HFFc6 (cell line): ENCODE data around the gene IFNAR2. TPM values are rescaled to one million over a fixed set of nuclear protein-coding genes. Genes with fewer than 3 reads are reported as not detected.

Source experiments
- DNase-seq: peaks from one replicate; pipeline ENCODE4 v3.0.0-alpha.2; 2018
- H3K27ac Mint-ChIP-seq: 2 replicates; pipeline ENCODE4 v1.8.0; 2020; ENCODE audit warnings: mild to moderate bottlenecking, mixed read lengths
- H3K27me3 Mint-ChIP-seq: 2 replicates; pipeline ENCODE4 v1.8.0; 2021; ENCODE audit warnings: mild to moderate bottlenecking, moderate library complexity, mixed read lengths; ENCODE audit not compliant: insufficient read depth
- H3K36me3 Mint-ChIP-seq: 2 replicates; pipeline ENCODE4 v1.8.0; 2021; ENCODE audit warnings: low read depth, mixed read lengths
- H3K4me1 Mint-ChIP-seq: 2 replicates; pipeline ENCODE4 v1.8.0; 2020; ENCODE audit warnings: low read depth, mixed read lengths
- H3K4me3 Mint-ChIP-seq: 2 replicates; pipeline ENCODE4 v1.8.0; 2020; ENCODE audit warnings: mild to moderate bottlenecking, moderate library complexity, mixed read lengths
- H3K9me3 Mint-ChIP-seq: 2 replicates; pipeline ENCODE4 v1.8.0; 2020; ENCODE audit warnings: mild to moderate bottlenecking, mixed read lengths
- total RNA-seq, 6 experiments: library from RNA; stranded (reverse); fragmentation: NEBNext Ultra II Directional; extraction: Animal tissue kit (Norgen Biotek cat#: 25700); gene quantifications; 2 replicates in 1 of 6; 3 replicates in 5 of 6; pipeline ENCODE4 v1.2.3, GENCODE V29; 2021
- TF ChIP-seq, protein P1 (sequence below): fragments of 200-600 bp; sonication (generic); IDR thresholded peaks from 2 replicates; pipeline ENCODE4 v1.5.0; 2021; ENCODE audit warnings: antibody characterized with exemption, mild to moderate bottlenecking

IFNAR2 gene
- total RNA-seq, 6 experiments from 2014 or later, result 8.0 to 14.6 (median 11.0) TPM

DNA sequence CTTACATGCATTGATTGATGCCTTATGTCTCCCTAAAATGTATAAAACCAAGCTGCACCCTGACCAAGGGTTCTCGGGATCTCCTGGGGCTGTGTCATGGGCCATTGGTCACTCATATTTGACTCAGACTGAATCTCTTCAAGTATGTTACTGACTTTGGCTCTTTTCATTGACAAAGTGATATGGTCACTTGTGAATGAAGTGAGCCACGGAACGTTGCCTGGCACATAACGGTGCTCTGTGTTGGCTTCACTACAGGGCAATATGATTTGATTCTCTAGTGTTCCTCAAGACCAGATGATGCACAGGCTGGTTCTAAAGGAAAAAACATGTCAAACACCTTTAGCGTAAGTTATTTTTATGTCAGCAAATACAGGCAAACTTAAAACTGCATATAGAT is 25.0 kb downstream of the IFNAR2 start:
- H3K4me3 Mint-ChIP-seq, result no peak overlapping the region
- H3K36me3 Mint-ChIP-seq, result peaks cover 20% of the 10 kb centered on the region
- H3K4me1 Mint-ChIP-seq, result peaks cover 13% of the 10 kb centered on the region
- no peak for DNase-seq
- H3K27me3 Mint-ChIP-seq, result peaks cover 2% of the 10 kb centered on the region
- no peak overlapping the region for H3K27ac Mint-ChIP-seq
- H3K9me3 Mint-ChIP-seq, result no peaks in the 10 kb centered on the region
- TF ChIP-seq, protein P1, sequence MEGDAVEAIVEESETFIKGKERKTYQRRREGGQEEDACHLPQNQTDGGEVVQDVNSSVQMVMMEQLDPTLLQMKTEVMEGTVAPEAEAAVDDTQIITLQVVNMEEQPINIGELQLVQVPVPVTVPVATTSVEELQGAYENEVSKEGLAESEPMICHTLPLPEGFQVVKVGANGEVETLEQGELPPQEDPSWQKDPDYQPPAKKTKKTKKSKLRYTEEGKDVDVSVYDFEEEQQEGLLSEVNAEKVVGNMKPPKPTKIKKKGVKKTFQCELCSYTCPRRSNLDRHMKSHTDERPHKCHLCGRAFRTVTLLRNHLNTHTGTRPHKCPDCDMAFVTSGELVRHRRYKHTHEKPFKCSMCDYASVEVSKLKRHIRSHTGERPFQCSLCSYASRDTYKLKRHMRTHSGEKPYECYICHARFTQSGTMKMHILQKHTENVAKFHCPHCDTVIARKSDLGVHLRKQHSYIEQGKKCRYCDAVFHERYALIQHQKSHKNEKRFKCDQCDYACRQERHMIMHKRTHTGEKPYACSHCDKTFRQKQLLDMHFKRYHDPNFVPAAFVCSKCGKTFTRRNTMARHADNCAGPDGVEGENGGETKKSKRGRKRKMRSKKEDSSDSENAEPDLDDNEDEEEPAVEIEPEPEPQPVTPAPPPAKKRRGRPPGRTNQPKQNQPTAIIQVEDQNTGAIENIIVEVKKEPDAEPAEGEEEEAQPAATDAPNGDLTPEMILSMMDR, result no peak

DNA sequence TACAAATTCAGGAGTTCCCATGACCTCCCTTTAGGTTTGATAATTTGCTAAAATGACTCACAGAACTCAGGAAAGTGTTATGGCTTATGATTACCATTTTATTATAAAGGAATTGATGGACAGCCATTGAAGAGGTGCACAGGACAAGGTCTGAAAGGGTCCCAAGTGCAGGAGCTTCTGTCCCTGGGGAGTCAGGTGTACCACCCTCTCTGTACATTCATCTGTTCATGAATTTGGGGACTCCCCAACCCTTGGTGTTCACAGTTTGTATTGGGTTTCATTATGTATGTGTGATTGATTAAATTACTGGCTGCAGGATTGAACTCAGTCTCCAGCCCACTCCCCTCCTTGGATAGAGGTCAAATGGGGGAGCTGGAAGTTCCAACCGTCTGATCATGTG is 25.7 kb downstream of the IFNAR2 start:
- H3K4me1 Mint-ChIP-seq, result peaks cover 17% of the 10 kb centered on the region
- no peak for DNase-seq
- H3K9me3 Mint-ChIP-seq, result no peaks in the 10 kb centered on the region
- H3K36me3 Mint-ChIP-seq, result peaks cover 20% of the 10 kb centered on the region
- TF ChIP-seq, protein P1, result no peak
- H3K27me3 Mint-ChIP-seq, result peaks cover 2% of the 10 kb centered on the region
- H3K27ac Mint-ChIP-seq, result no peak overlapping the region
- no peak overlapping the region for H3K4me3 Mint-ChIP-seq

DNA sequence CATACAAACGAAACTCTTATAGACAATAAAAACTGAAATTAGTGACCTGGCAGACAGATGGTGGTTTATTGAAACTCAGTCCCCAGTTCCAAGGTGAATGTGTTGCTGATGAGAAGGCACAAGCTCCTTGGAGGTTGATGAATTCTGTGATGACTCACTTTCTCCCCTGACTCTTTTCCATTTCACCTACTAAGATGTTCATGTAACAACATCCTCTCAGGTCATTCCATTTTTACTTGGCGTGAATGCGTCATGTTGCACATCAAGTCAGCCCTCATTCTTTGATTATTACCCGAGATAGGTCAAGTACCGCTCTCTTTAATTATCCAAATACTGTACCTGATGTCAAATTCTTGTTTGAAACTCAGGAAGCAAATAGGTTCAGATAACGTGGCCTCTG is 26.3 kb downstream of the IFNAR2 start:
- H3K36me3 Mint-ChIP-seq, result peaks cover 18% of the 10 kb centered on the region
- no peak overlapping the region for H3K4me3 Mint-ChIP-seq
- no peaks in the 10 kb centered on the region for H3K9me3 Mint-ChIP-seq
- TF ChIP-seq, protein P1, result no peak
- no peak overlapping the region for H3K27ac Mint-ChIP-seq
- H3K27me3 Mint-ChIP-seq, result peaks cover 2% of the 10 kb centered on the region
- H3K4me1 Mint-ChIP-seq, result peaks cover 17% of the 10 kb centered on the region
- DNase-seq, result no peak

DNA sequence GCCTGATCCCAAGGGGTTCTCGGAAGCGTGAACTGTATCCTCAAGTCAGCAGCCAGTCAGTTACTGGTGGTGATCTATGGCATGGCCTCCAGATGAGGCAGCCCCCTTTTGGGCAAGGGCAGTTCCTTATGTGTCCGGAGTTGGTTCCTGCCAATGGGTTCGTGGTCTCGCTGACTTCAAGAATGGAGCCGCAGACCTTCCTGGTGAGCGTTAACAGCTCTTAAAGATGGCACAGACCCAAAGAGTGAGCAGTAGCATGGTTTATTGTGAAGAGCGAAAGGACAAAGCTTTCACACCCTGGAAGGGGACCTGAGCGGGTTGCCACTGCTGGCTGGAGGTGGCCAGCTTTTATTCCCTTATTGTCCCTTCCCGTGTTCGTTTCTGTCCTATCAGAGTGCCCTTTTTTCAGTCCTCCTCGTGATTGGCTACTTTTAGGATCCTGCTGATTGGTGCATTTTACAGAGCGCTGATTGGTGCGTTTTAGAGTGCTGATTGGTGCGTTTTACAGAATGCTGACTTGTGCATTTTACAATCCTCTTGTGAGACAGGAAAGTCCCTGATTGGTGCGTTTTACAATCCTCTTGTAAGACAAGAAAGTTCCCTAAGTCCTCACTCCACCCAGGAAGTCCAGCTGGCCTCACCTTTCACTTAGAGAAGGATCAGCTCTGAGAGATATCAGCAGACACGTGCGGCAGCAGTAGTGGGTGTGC is 27.5 kb downstream of the IFNAR2 start:
- DNase-seq, result no peak
- H3K4me1 Mint-ChIP-seq, result peaks cover 17% of the 10 kb centered on the region
- peaks cover 2% of the 10 kb centered on the region for H3K27me3 Mint-ChIP-seq
- H3K27ac Mint-ChIP-seq, result no peak overlapping the region
- H3K9me3 Mint-ChIP-seq, result no peaks in the 10 kb centered on the region
- peaks cover 14% of the 10 kb centered on the region for H3K36me3 Mint-ChIP-seq
- H3K4me3 Mint-ChIP-seq, result no peak overlapping the region
- TF ChIP-seq, protein P1, result no peak

DNA sequence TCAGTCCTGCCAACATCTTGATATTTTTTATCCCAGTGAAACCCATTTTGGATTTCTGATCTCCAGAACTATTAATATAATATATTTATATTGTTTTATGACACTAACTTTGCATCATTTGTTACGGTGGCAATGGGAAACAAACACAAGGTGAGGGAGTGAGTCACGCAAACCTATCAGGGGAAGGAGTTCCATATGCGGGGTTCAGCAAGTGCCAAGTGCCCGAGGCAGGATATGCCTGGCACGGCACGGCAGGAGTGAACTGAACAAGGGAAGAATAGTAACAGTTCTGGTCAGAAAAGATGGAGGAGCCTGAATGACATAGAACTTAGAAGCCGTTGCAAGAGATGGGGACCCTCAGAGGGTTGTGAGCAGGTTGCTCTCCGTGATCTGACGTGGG is 28.7 kb downstream of the IFNAR2 start:
- H3K27ac Mint-ChIP-seq, result no peak overlapping the region
- TF ChIP-seq, protein P1, result no peak
- H3K4me1 Mint-ChIP-seq, result peaks cover 17% of the 10 kb centered on the region
- no peak overlapping the region for H3K4me3 Mint-ChIP-seq
- no peak for DNase-seq
- H3K36me3 Mint-ChIP-seq, result peaks cover 14% of the 10 kb centered on the region
- H3K9me3 Mint-ChIP-seq, result no peaks in the 10 kb centered on the region
- H3K27me3 Mint-ChIP-seq, result peaks cover 2% of the 10 kb centered on the region
